HG03064 (cell line): ENCODE measurements around the gene ITPR2.
"Not testable (repeated sequence)": the region's sequence is repeated elsewhere in the genome, so short reads cannot be mapped to it uniquely, and the experiment has no call there.

ENCODE experiments used
- ATAC-seq: cut with Tn5 transposase; IDR thresholded peaks from one replicate; pipeline ENCODE4 v1.9.1; 2021; ENCODE audit warnings: low read depth; ENCODE audit not compliant: unreplicated experiment

The ITPR2 gene

GRCh38 chr12:26791301-26791791, 41.6 kb downstream of the ITPR2 start:
- ATAC-seq, result peak; percentile 56

DNA sequence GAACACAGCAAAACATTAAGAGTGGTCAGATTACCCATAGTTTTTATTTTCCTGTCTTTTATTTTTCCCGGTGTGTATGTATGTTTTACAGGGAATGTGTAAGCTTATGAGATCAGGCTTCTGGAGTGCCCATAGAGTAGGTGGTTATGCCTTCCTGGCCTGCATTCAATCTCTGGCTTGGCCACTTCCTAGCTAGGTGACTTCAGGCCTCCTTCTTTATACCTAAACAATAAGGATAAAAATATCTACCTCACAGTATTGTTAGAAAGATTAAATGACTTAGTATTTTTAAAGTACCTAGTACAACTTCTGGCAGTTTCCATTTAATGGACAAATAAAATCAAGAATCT, 42.4 kb downstream of the ITPR2 start:
- ATAC-seq, result no peak

GRCh38 chr12:26789731-26790644, 43.0 kb downstream of the ITPR2 start:
- ATAC-seq, result no peak

GRCh38 chr12:26786865-26787514, 46.0 kb downstream of the ITPR2 start:
- ATAC-seq, result no peak

- ATAC-seq, result no peak
Observed at GRCh38 chr12:26786491-26786864, 46.5 kb downstream of the ITPR2 start.

GRCh38 chr12:26783816-26784379, 49.1 kb downstream of the ITPR2 start:
- ATAC-seq, result not testable (repeated sequence)

- no peak for ATAC-seq
Observed at GRCh38 chr12:26783131-26783526, 49.9 kb downstream of the ITPR2 start.

GRCh38 chr12:26782372-26783130, 50.4 kb downstream of the ITPR2 start:
- no peak for ATAC-seq

DNA sequence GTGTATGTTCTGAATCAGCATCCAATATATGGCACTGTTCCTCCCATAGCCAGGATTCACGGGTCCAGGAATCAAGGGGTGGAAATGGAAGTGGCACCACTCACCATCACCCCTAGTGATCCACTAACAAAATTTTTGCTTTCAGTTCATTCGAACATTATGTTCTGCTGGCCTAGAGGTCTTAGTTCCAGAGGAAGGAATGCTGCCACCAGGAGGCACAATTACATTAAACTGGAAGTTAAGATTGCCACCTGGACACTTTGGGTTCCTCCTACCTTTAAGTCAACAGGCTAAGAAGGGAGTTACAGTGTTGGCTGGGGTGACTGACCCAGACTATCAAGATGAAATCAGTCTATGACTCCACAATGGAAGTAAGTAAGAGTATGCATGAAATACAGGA, 52.3 kb downstream of the ITPR2 start:
- ATAC-seq, result not testable (repeated sequence)

- not testable (repeated sequence) for ATAC-seq
Observed at GRCh38 chr12:26778173-26778775, 54.7 kb downstream of the ITPR2 start.

- ATAC-seq, result no peak
Observed at GRCh38 chr12:26777236-26777635, 55.8 kb downstream of the ITPR2 start.

- ATAC-seq, result not testable (repeated sequence)
Observed at GRCh38 chr12:26775991-26776390, 57.0 kb downstream of the ITPR2 start.

DNA sequence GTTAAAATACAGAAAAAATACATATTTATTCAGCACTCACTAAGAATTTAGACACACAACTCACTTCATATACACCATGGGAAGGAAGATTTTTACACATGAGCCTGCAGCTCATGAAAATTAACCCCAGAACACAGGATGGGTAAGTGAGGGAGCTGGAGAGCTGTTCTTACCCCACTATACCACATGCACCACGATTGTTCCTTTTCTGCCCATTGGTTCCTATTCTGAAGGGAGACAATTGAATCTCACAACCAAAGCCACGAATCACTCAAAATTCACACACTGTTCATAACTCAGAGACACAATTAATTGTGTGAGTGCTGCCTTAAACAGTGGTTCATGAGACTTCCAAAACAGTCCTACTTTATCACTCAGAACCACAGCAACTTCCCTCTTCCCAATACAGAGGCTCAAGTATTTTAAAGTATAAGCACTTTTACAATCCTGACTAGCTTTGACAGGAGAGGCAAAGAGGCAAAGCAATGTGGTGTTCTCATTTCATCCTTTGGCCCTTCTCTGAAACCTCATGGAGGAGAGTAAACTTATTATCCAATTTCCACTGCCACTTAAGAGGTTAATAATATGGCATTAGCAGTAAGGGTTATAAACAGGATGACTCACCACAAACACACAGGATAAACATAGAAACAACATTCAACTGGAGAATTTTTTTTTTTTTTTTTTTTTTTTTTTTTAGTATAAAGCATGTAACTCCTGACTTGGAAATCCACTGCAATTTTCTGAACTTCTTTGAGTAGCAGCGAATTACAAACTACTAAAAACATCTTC, 59.5 kb downstream of the ITPR2 start:
- no peak for ATAC-seq

- no peak for ATAC-seq
Observed at GRCh38 chr12:26771861-26772260, 61.1 kb downstream of the ITPR2 start.

DNA sequence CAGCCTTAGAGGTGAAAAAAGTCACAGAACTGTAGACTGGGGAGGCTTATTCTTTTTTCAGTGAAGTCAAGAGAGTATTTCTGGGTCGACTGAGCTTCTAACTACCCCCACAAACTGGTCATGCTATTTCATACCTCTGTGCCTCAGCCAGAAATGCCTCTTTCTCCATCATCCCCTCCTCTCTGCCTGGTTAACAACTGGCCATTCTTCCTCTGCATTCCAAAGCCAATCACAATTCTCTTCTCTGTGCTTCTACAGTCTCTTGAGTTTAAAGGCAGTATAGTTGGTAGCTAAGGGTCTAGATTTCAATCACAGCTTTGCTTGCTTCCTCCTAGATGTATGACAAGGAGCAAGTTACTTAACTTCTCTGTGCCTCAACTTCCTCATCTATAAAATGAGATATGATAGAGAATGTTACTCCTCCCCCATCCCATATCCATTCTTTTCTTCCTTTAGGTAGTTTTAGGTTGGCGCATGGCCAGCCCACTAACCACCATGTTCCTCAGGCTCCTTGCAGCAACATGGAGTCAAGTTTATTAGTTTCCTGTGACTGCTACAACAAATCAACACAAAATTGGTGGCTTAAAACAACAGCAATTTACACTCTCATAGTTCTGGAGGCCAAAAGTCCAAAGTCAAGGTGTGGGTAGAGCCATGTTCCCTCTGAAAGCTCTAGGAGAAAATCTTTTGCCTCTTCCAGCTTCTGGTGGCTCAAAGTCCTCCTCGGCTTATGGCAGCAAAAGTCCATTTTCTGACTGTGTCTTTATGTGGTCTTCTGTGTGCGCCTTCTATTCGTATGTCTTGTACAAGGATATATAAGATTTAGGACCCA, 62.5 kb downstream of the ITPR2 start:
- ATAC-seq, result no peak

- no peak for ATAC-seq
Observed at GRCh38 chr12:26769611-26770010, 63.4 kb downstream of the ITPR2 start.

DNA sequence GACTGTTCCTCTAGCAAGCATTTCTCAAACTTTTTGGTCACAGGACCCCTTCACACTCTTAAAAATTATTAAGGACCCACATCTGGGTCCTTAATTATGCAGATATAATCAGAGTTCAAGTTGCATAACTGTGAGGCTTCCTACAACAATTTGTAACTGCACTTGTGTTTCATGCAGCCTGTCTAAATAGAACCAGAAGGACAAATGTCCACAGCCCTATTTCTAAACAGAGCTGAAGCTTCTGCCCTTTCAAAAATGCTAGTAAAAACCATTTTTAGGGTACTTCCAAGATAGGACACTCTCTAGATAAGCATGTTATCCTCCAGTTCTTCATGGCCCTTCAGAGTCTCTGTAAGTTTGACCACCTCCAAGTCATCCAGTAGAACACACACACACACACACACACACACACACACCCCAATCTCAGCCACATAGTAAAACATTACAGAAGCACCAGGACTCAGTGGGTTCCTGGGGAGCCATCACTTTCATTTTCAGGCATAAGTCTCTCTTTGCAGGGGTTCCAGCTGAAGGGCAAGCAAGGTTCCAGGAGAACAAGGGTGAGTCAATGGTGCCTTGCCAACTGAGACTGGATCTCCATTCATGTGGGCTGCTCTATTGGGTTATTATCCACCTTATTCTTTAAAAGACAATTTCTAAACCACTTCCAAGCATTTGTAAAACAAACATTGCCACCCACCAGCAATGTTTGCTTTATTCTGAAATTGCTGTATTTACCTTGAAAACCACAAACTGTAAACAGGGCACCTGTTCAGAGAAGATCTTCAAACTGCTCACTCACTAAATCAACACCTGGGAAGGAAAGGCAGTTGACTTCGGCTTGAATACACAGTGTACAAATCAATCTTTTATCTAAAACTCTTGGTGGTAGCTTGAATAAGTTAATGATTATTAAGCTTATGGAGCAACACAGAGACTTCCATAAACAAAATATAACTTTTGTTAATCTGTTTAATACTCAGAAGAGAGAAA, 64.1 kb downstream of the ITPR2 start:
- ATAC-seq, result peak; percentile 54

- no peak for ATAC-seq
Observed at GRCh38 chr12:26767865-26768264, 65.1 kb downstream of the ITPR2 start.
